Smooth muscle cell (in vitro differentiated cells): ENCODE results near the gene RETREG1. TPM values are rescaled to one million over a fixed set of nuclear protein-coding genes. Genes with fewer than 3 reads are reported as not detected.

Source experiments
- DNase-seq: peaks from one replicate; lab custom pipeline; 2025; ENCODE audit not compliant: unreplicated experiment; lab: John Stamatoyannopoulos, UW
- H2AFZ ChIP-seq: fragments of 200-600 bp; sonication (generic); 2 replicates; pipeline ENCODE4 v1.6.0; 2016; ENCODE audit warnings: antibody characterized with exemption, low read depth, mild to moderate bottlenecking
- H3F3A ChIP-seq: fragments of 200-600 bp; sonication (generic); 2 replicates; pipeline ENCODE4 v1.6.0; 2017; ENCODE audit warnings: antibody characterized with exemption, low read depth
- H3K27ac ChIP-seq: fragments of 200-600 bp; sonication (generic); 2 replicates; pipeline ENCODE4 v1.5.1; 2016; ENCODE audit warnings: low read depth, mild to moderate bottlenecking
- H3K27me3 ChIP-seq: fragments of 200-600 bp; sonication (generic); 2 replicates; pipeline ENCODE4 v1.6.1; 2016; ENCODE audit warnings: low read depth, mild to moderate bottlenecking
- H3K36me3 ChIP-seq: fragments of 200-600 bp; sonication (generic); 2 replicates; pipeline ENCODE4 v1.5.1; 2016; ENCODE audit warnings: low read depth
- H3K4me1 ChIP-seq: fragments of 200-600 bp; sonication (generic); 2 replicates; pipeline ENCODE4 v1.5.1; 2016; ENCODE audit warnings: low read depth
- H3K4me2 ChIP-seq: fragments of 200-600 bp; sonication (generic); 2 replicates; pipeline ENCODE4 v1.6.0; 2016; ENCODE audit warnings: mild to moderate bottlenecking
- H3K4me3 ChIP-seq: fragments of 200-600 bp; sonication (generic); 2 replicates; pipeline ENCODE4 v1.5.1; 2016; ENCODE audit warnings: mild to moderate bottlenecking
- H3K79me2 ChIP-seq: fragments of 200-600 bp; sonication (generic); 2 replicates; pipeline ENCODE4 v1.6.0; 2016; ENCODE audit warnings: low read depth, mild to moderate bottlenecking
- H3K9ac ChIP-seq: fragments of 200-600 bp; sonication (generic); 2 replicates; pipeline ENCODE4 v1.6.0; 2016; ENCODE audit warnings: low read depth
- H3K9me3 ChIP-seq: fragments of 200-600 bp; sonication (generic); replicated peaks from 2 replicates; pipeline ENCODE4 v1.5.1; 2016; ENCODE audit warnings: low read depth
- H4K20me1 ChIP-seq: fragments of 200-600 bp; sonication (generic); 2 replicates; pipeline ENCODE4 v1.6.0; 2016; ENCODE audit warnings: low read depth
- CTCF ChIP-seq: fragments of 200-600 bp; sonication (generic); IDR thresholded peaks from 2 replicates; pipeline ENCODE4 v1.5.1; 2017; ENCODE audit warnings: borderline replicate concordance, mild to moderate bottlenecking, antibody characterized with exemption; ENCODE audit not compliant: insufficient read depth, poor library complexity, severe bottlenecking
- WGBS: methylation state at CpG from one replicate; pipeline ENCODE4 v1.1.7; 2016; ENCODE audit warnings: low lambda C conversion rate; 5-methylcytosine and 5-hydroxymethylcytosine counted together
- polyA plus RNA-seq: library from polyadenylated mRNA; unstranded; fragments of >200 nt; fragmentation: Nextera tagmentation; extraction: Ambion mirVana; gene quantifications from 2 replicates; pipeline ENCODE4 v1.2.1, GENCODE V29; 2016
- total RNA-seq: library from RNA; depleted of rRNA; stranded (reverse); fragments of >200 nt; gene quantifications from 2 replicates; pipeline ENCODE4 v1.2.3, GENCODE V29; 2014

Gene RETREG1
- total and polyA plus RNA-seq, 2 experiments from 2014 or later = 0.19 to 4.4 TPM

DNA sequence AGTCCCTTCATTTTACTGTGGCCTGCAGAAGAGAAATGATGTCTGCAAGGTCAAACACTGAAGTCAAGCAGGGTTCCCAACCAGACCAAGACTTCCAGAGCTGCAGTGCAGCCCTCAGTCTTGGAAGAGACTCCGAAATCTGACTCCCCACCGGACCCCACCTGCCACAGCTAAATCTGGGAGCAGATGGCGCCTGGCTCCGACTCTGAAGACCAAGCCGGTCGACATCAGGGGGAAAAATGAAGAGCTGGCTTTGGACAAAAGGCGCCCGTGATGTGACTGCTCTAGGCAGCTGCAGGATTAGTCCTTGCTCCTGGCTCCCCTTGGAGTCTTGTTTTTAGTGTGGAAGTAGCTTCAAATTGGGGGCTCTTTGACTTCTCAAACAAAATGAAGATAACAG is 78.8 kb downstream of the RETREG1 start:
- DNase-seq = no peak
- 94% methylated on average over 8 of the region's 8 CpGs for WGBS
- no peaks in the 10 kb centered on the region for H3K27me3 ChIP-seq
- no peaks in the 10 kb centered on the region for H3K79me2 ChIP-seq
- peaks cover 3% of the 10 kb centered on the region for H3K4me1 ChIP-seq
- H3K9ac ChIP-seq = no peak overlapping the region
- H3K4me3 ChIP-seq = no peak overlapping the region
- no peak overlapping the region for H3K27ac ChIP-seq
- H4K20me1 ChIP-seq = no peaks in the 10 kb centered on the region
- H3K36me3 ChIP-seq = no peaks in the 10 kb centered on the region
- H3K9me3 ChIP-seq = no peaks in the 10 kb centered on the region
- H3F3A ChIP-seq = peaks cover 12% of the 10 kb centered on the region
- no peak overlapping the region for H2AFZ ChIP-seq
- no peak overlapping the region for H3K4me2 ChIP-seq
- no peak for TF ChIP-seq CTCF

GRCh38 chr5:16536818-16537217 is 80.0 kb downstream of the RETREG1 start:
- H4K20me1 ChIP-seq = no peaks in the 10 kb centered on the region
- 89% methylated on average over 4 of the region's 4 CpGs for WGBS
- no peaks in the 10 kb centered on the region for H3K36me3 ChIP-seq
- TF ChIP-seq CTCF = no peak
- H3K9ac ChIP-seq = no peak overlapping the region
- no peak for DNase-seq
- H3K4me2 ChIP-seq = no peak overlapping the region
- H3K4me3 ChIP-seq = no peak overlapping the region
- H3K9me3 ChIP-seq = no peaks in the 10 kb centered on the region
- no peaks in the 10 kb centered on the region for H3K27me3 ChIP-seq
- H3K79me2 ChIP-seq = no peaks in the 10 kb centered on the region
- H3F3A ChIP-seq = peaks cover 12% of the 10 kb centered on the region
- H3K4me1 ChIP-seq = peaks cover 3% of the 10 kb centered on the region
- H3K27ac ChIP-seq = no peak overlapping the region
- H2AFZ ChIP-seq = no peak overlapping the region

GRCh38 chr5:16536246-16536645 is 80.6 kb downstream of the RETREG1 start:
- H3K9me3 ChIP-seq = no peaks in the 10 kb centered on the region
- WGBS = 59% methylated on average over 6 of the region's 6 CpGs
- H3K79me2 ChIP-seq = no peaks in the 10 kb centered on the region
- H3K9ac ChIP-seq = no peak overlapping the region
- no peaks in the 10 kb centered on the region for H3K27me3 ChIP-seq
- no peaks in the 10 kb centered on the region for H4K20me1 ChIP-seq
- no peak for TF ChIP-seq CTCF
- H3K27ac ChIP-seq = no peak overlapping the region
- H2AFZ ChIP-seq = no peak overlapping the region
- H3F3A ChIP-seq = peaks cover 12% of the 10 kb centered on the region
- H3K4me2 ChIP-seq = no peak overlapping the region
- peaks cover 3% of the 10 kb centered on the region for H3K4me1 ChIP-seq
- no peaks in the 10 kb centered on the region for H3K36me3 ChIP-seq
- no peak overlapping the region for H3K4me3 ChIP-seq
- no peak for DNase-seq

DNA sequence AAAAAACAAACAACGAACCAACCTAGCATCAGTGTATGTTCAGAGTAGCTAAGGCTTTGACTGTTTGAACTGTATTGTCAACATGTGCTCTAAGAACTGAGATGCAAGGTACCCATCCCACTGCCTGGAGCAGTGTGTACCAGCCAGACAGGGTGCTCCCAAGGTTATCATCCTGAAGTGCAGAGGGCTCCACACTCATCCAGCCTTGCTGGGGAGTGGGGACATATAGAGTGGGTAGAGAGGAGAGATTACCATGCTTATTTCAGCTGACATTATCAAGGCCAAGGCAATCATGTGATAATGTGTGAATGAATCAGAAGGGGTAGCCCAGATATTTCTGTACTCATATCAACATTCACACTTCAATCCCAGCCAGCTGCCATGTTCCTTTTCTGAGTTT is 82.5 kb downstream of the RETREG1 start:
- Histone ChIP-seq H3K4me1 (peaks cover under 1% of the 10 kb centered on the region), H2AFZ (no peak overlapping the region), H3K4me2 (no peak overlapping the region), H3K79me2 (no peaks in the 10 kb centered on the region), H3K9ac (no peak overlapping the region), H3K27me3 (no peaks in the 10 kb centered on the region), H3K4me3 (no peak overlapping the region), H3K27ac (no peak overlapping the region), H3K36me3 (no peaks in the 10 kb centered on the region), H4K20me1 (no peaks in the 10 kb centered on the region), H3K9me3 (no peaks in the 10 kb centered on the region), H3F3A (no peaks in the 10 kb centered on the region)
- WGBS = 100% methylated on average over 1 of the region's 1 CpG
- no peak for DNase-seq
- no peak for TF ChIP-seq CTCF
